Endothelial cell of umbilical vein (primary cell): Measurements from ENCODE around the gene FBXO2. TPM values are rescaled to one million over a fixed set of nuclear protein-coding genes. Genes with fewer than 3 reads are reported as not detected.
"Not testable (repeated sequence)": the region's sequence is repeated elsewhere in the genome, so short reads cannot be mapped to it uniquely, and the experiment has no call there.

ENCODE experiments used
- BruUV-seq: library from RNA; stranded (reverse); fragments of 400-500 nt; replicated peaks from 2 replicates; lab custom pipeline; 2021; lab: Mats Ljungman, UMichigan
- CTCF ChIA-PET: fragments of 300-600, 350-600 bp; sonication (Branson Sonifier 250); formaldehyde crosslinking; loops from one replicate; lab custom pipeline; 2021; ENCODE audit warnings: antibody characterized with exemption, inconsistent platforms; lab: Charles Lee
- POLR2A ChIA-PET: fragments of 300-600, 350-600 bp; sonication (Branson Sonifier 250); formaldehyde crosslinking; loops from one replicate; lab custom pipeline; 2021; ENCODE audit warnings: antibody characterized with exemption, inconsistent platforms; lab: Charles Lee
- DNase-seq: peaks from one replicate; pipeline ENCODE4 v3.0.0-alpha.2; 2011; ENCODE audit warnings: low read depth, low spot score
- FAIRE-seq: peaks from 2 replicates; lab custom pipeline; 2011; peaks lifted over from hg19 to GRCh38; lab: Jason Lieb, UNC
- H2AFZ ChIP-seq: 2 replicates; pipeline ENCODE4 v1.6.0; 2012; ENCODE audit warnings: low read depth, low read length, control low read depth, inconsistent platforms
- H3K27ac ChIP-seq: 2 replicates; pipeline ENCODE4 v1.5.1; 2011; ENCODE audit warnings: low read depth, mild to moderate bottlenecking, control low read depth, low read length, moderate library complexity; ENCODE audit not compliant: insufficient read depth
- H3K27me3 ChIP-seq, 2 experiments: 2 replicates each; pipeline versions ENCODE4 v1.6.0 to v1.6.1; 2011; ENCODE audit warnings: low read length in 2 of 2, mixed read lengths in 1 of 2; ENCODE audit not compliant: control insufficient read depth in 2 of 2, insufficient read depth in 2 of 2
- H3K36me3 ChIP-seq, 2 experiments: 2 replicates in 1 of 2; 3 replicates in 1 of 2; pipeline ENCODE4 v1.5.1; 2011; ENCODE audit warnings: low read length in 2 of 2, mild to moderate bottlenecking in 1 of 2, moderate library complexity in 1 of 2; ENCODE audit not compliant: control insufficient read depth in 2 of 2, insufficient read depth in 2 of 2; ENCODE audit errors: extremely low read depth in 1 of 2
- H3K4me1 ChIP-seq: 3 replicates; pipeline ENCODE4 v1.5.1; 2011; ENCODE audit warnings: mild to moderate bottlenecking, low read length; ENCODE audit not compliant: control insufficient read depth, insufficient read depth; ENCODE audit errors: extremely low read depth
- H3K4me2 ChIP-seq: 2 replicates; pipeline ENCODE4 v1.6.1; 2011; ENCODE audit warnings: low read length, control low read depth, mixed read lengths; ENCODE audit not compliant: insufficient read depth
- H3K4me3 ChIP-seq, 3 experiments: fragments of 200-600 bp in 1 of 3; sonication (generic), shearing (Covaris generic) in 1 of 3; replicated peaks in 1 of 3; 2 replicates each; pipeline ENCODE4 v1.5.1; 2011 to 2016; ENCODE audit warnings: control low read depth in 3 of 3, low read length in 3 of 3, mild to moderate bottlenecking in 2 of 3, inconsistent platforms in 1 of 3, low read depth in 1 of 3, moderate library complexity in 1 of 3; ENCODE audit not compliant: insufficient read depth in 1 of 3
- H3K79me2 ChIP-seq: 2 replicates; pipeline ENCODE4 v1.6.0; 2012; ENCODE audit warnings: low read length, inconsistent platforms; ENCODE audit not compliant: control insufficient read depth, insufficient read depth
- H3K9ac ChIP-seq: replicated peaks from 2 replicates; pipeline ENCODE3; 2011; ENCODE audit warnings: low read length, control low read depth; ENCODE audit not compliant: insufficient read depth; ENCODE audit errors: extremely low read depth
- H3K9me1 ChIP-seq: replicated peaks from 3 replicates; pipeline ENCODE4 v1.6.0; 2011; ENCODE audit warnings: mild to moderate bottlenecking, low read length; ENCODE audit not compliant: control insufficient read depth, insufficient read depth; ENCODE audit errors: extremely low read depth
- H3K9me3 ChIP-seq: replicated peaks from 2 replicates; pipeline ENCODE4 v1.5.1; 2012; ENCODE audit warnings: low read length, inconsistent platforms; ENCODE audit not compliant: control insufficient read depth, insufficient read depth
- H4K20me1 ChIP-seq: replicated peaks from 2 replicates; pipeline ENCODE3; 2011; ENCODE audit warnings: mild to moderate bottlenecking, low read length; ENCODE audit not compliant: control insufficient read depth, insufficient read depth; ENCODE audit errors: extremely low read depth
- CTCF ChIP-seq, 2 donors: IDR thresholded peaks; 1 replicate in 1 of 2; 2 replicates in 1 of 2; pipeline ENCODE4 v1.5.1; 2011; ENCODE audit warnings: low read length in 2 of 2, mild to moderate bottlenecking in 2 of 2, moderate library complexity in 2 of 2, control low read depth in 1 of 2, inconsistent platforms in 1 of 2, low read depth in 1 of 2; ENCODE audit not compliant: insufficient read depth in 1 of 2; ENCODE audit errors: extremely low read depth in 1 of 2
- EZH2 ChIP-seq: IDR thresholded peaks from 2 replicates; pipeline ENCODE4 v1.6.1; 2012; ENCODE audit warnings: borderline replicate concordance, low read depth, mild to moderate bottlenecking, moderate library complexity, low read length, inconsistent platforms; ENCODE audit not compliant: severe bottlenecking
- FOS ChIP-seq: IDR thresholded peaks from 2 replicates; pipeline ENCODE4 v1.6.1; 2011; ENCODE audit warnings: mild to moderate bottlenecking, low read length, moderate library complexity, borderline replicate concordance; ENCODE audit not compliant: insufficient read depth
- GATA2 ChIP-seq: IDR thresholded peaks from 2 replicates; pipeline ENCODE4 v1.7.0; 2011; ENCODE audit warnings: low read depth, mild to moderate bottlenecking, moderate library complexity, mixed read lengths, low read length; ENCODE audit not compliant: insufficient read length, insufficient read depth
- JUN ChIP-seq: IDR thresholded peaks from 2 replicates; pipeline ENCODE4 v1.6.1; 2011; ENCODE audit warnings: borderline replicate concordance, low read depth; ENCODE audit not compliant: insufficient read length, insufficient read depth
- MAX ChIP-seq: IDR thresholded peaks from 2 replicates; pipeline ENCODE4 v1.6.1; 2011; ENCODE audit not compliant: insufficient read depth, insufficient read length
- MYC ChIP-seq: IDR thresholded peaks from one replicate; pipeline ENCODE4 v1.6.1; 2011; ENCODE audit warnings: mild to moderate bottlenecking, low read depth, low read length
- POLR2A ChIP-seq: IDR thresholded peaks from 2 replicates; pipeline ENCODE4 v1.6.1; 2012; ENCODE audit warnings: low read depth, mild to moderate bottlenecking, control low read depth, low read length
- POLR2AphosphoS5 ChIP-seq: IDR thresholded peaks from 2 replicates; pipeline ENCODE4 v1.6.1; 2012; ENCODE audit warnings: low read depth, mild to moderate bottlenecking, control low read depth, low read length, moderate library complexity; ENCODE audit not compliant: insufficient read depth
- dilution Hi-C: fragments of 300-500 bp; cut with MboI; formaldehyde crosslinking; loops from one replicate; pipeline ENCODE4 v1.15.0; 2019; ENCODE audit warnings: low sequenced_read_pairs; ENCODE audit not compliant: extremely low pct_ligation_motif_present
- intact Hi-C: fragments of 100-400 bp; cut with micrococcal nuclease; formaldehyde crosslinking; loops from one replicate; pipeline ENCODE4 v1.10.0; 2022
- polyA plus RNA-seq, 4 experiments: library from polyadenylated mRNA; depleted of rRNA in 3 of 4; stranded (reverse) in 3 of 4; unstranded in 1 of 4; fragments of >200 nt; gene quantifications; 2 replicates each; pipeline versions ENCODE4 v1.2.1 to v1.2.3, GENCODE V29; 2011 to 2012; ENCODE audit warnings: missing spikeins in 1 of 4
- total RNA-seq: library from RNA; stranded (reverse); gene quantifications from 2 replicates; pipeline ENCODE4 v1.2.3, GENCODE V29; 2021

The FBXO2 gene
- total and polyA plus RNA-seq, 2 donors (not counting 3 experiments of a cell fraction or from before 2014, with no cell fraction given): 0.42 to 0.91 TPM

- DNase-seq (no peak), FAIRE-seq (no peak)
- no peak overlapping the region for H3K9ac ChIP-seq
- H3K36me3 ChIP-seq: no peaks in the 10 kb centered on the region
- H3K79me2 ChIP-seq: no peaks in the 10 kb centered on the region
- ChIA-PET POLR2A (interaction anchor here (0.6 kb wide), 1 partner anchor 328 kb away, joined by 8 read pairs; no protein-coding TSS in a partner anchor), CTCF (interaction anchor here (1.0 kb wide), 1 partner anchor 33 kb away, joined by 3 read pairs; no protein-coding TSS in a partner anchor)
- no peak for TF ChIP-seq EZH2
- TF ChIP-seq MAX: no peak
- TF ChIP-seq MYC: no peak
- no peak for TF ChIP-seq CTCF (IDR thresholded peaks at IDR 0.05; ENCODE audit: extremely low read depth in 1 of 2, insufficient read depth in 1 of 2, low read depth in 1 of 2, low read length in 2 of 2)
- no peak for TF ChIP-seq POLR2AphosphoS5
- TF ChIP-seq POLR2A: no peak
- no peak for TF ChIP-seq FOS
- TF ChIP-seq GATA2: no peak
- no peak for TF ChIP-seq JUN
- no peak overlapping the region for H3K27ac ChIP-seq
- H3K27me3 ChIP-seq: no peaks in the 10 kb centered on the region
- dilution Hi-C loops (no loop called here), intact Hi-C loops (no loop called here)
- no TSS peak for BruUV-seq
- H3K9me3 ChIP-seq: no peaks in the 10 kb centered on the region
- H3K4me1 ChIP-seq: no peaks in the 10 kb centered on the region
- H4K20me1 ChIP-seq: no peaks in the 10 kb centered on the region
- H3K9me1 ChIP-seq: no peaks in the 10 kb centered on the region
- H2AFZ ChIP-seq: no peak overlapping the region
- no peak overlapping the region for H3K4me3 ChIP-seq
- H3K4me2 ChIP-seq: no peak overlapping the region
These were observed 43.5 kb downstream of the FBXO2 start for GRCh38 chr1:11610629-11611180.

GRCh38 chr1:11609378-11609777 lies 44.9 kb downstream of the FBXO2 start:
- POLR2A ChIA-PET, DNase-seq, BruUV-seq, H3K9me1 ChIP-seq, CTCF ChIA-PET, H3K4me3 ChIP-seq, H3K27ac ChIP-seq, H3K4me1 ChIP-seq, H3K27me3 ChIP-seq, H3K79me2 ChIP-seq, H4K20me1 ChIP-seq, H3K36me3 ChIP-seq, H3K9me3 ChIP-seq, H3K4me2 ChIP-seq, dilution Hi-C loops, FAIRE-seq, H3K9ac ChIP-seq, H2AFZ ChIP-seq, intact Hi-C loops: not testable (repeated sequence)
